Astrocyte (in vitro differentiated cells and primary cell): Measurements from ENCODE around the gene SLC9A9. TPM values are rescaled to one million over a fixed set of nuclear protein-coding genes. Genes with fewer than 3 reads are reported as not detected.
A peak's percentile ranks its signal among the peaks of the same experiment; 100 is the strongest.

Source experiments
- DNase-seq: peaks from one replicate; pipeline ENCODE4 v3.0.0-alpha.2; 2010; ENCODE audit warnings: low read depth
- FAIRE-seq: peaks from 2 replicates; lab custom pipeline; 2011; peaks lifted over from hg19 to GRCh38; lab: Jason Lieb, UNC
- H2AFZ ChIP-seq: 2 replicates; pipeline ENCODE4 v1.6.0; 2012; ENCODE audit warnings: low read depth, low read length, inconsistent platforms
- H3K27ac ChIP-seq: 2 replicates; pipeline ENCODE4 v1.5.1; 2011; ENCODE audit warnings: low read depth, low read length, inconsistent platforms
- H3K27me3 ChIP-seq: 2 replicates; pipeline ENCODE4 v1.6.0; 2011; ENCODE audit warnings: low read length, inconsistent platforms; ENCODE audit not compliant: insufficient read depth
- H3K36me3 ChIP-seq: 2 replicates; pipeline ENCODE4 v1.5.1; 2011; ENCODE audit warnings: low read length, inconsistent platforms; ENCODE audit not compliant: insufficient read depth
- H3K4me1 ChIP-seq: 2 replicates; pipeline ENCODE4 v1.5.1; 2011; ENCODE audit warnings: low read length, inconsistent platforms; ENCODE audit not compliant: insufficient read depth
- H3K4me2 ChIP-seq: 2 replicates; pipeline ENCODE4 v1.6.0; 2012; ENCODE audit warnings: low read length, inconsistent platforms
- H3K4me3 ChIP-seq: 2 replicates; pipeline ENCODE4 v1.5.1; 2011; ENCODE audit warnings: low read depth, mild to moderate bottlenecking, low read length, inconsistent platforms; ENCODE audit not compliant: insufficient read depth
- H3K79me2 ChIP-seq: 2 replicates; pipeline ENCODE4 v1.6.0; 2012; ENCODE audit warnings: mild to moderate bottlenecking, low read length, inconsistent platforms; ENCODE audit not compliant: insufficient read depth
- H3K9ac ChIP-seq: 2 replicates; pipeline ENCODE4 v1.6.0; 2012; ENCODE audit warnings: mild to moderate bottlenecking, low read length, inconsistent platforms
- H3K9me3 ChIP-seq: 2 replicates; pipeline ENCODE4 v1.5.1; 2012; ENCODE audit warnings: low read depth, mild to moderate bottlenecking, low read length, inconsistent platforms; ENCODE audit not compliant: insufficient read depth
- H4K20me1 ChIP-seq: 2 replicates; pipeline ENCODE4 v1.6.0; 2012; ENCODE audit warnings: low read length, inconsistent platforms; ENCODE audit not compliant: insufficient read depth
- H3K27ac Mint-ChIP-seq: one replicate; pipeline ENCODE4 v1.8.0; 2021; ENCODE audit warnings: mild to moderate bottlenecking, mixed read lengths; ENCODE audit not compliant: unreplicated experiment
- H3K27me3 Mint-ChIP-seq: one replicate; pipeline ENCODE4 v1.8.0; 2021; ENCODE audit warnings: low read depth, mixed read lengths; ENCODE audit not compliant: unreplicated experiment
- H3K36me3 Mint-ChIP-seq: one replicate; pipeline ENCODE4 v1.8.0; 2021; ENCODE audit warnings: low read depth, mixed read lengths; ENCODE audit not compliant: unreplicated experiment
- H3K4me1 Mint-ChIP-seq: one replicate; pipeline ENCODE4 v1.8.0; 2021; ENCODE audit warnings: low read depth, mixed read lengths; ENCODE audit not compliant: unreplicated experiment
- H3K4me3 Mint-ChIP-seq: one replicate; pipeline ENCODE4 v1.8.0; 2021; ENCODE audit warnings: mild to moderate bottlenecking, moderate library complexity, mixed read lengths; ENCODE audit not compliant: unreplicated experiment
- H3K9me3 Mint-ChIP-seq: one replicate; pipeline ENCODE4 v1.8.0; 2021; ENCODE audit warnings: mild to moderate bottlenecking, mixed read lengths; ENCODE audit not compliant: unreplicated experiment
- CTCF ChIP-seq: IDR thresholded peaks from 2 replicates; pipeline ENCODE4 v1.5.1; 2011; ENCODE audit warnings: low read depth, mild to moderate bottlenecking, inconsistent platforms, low read length, moderate library complexity; ENCODE audit not compliant: insufficient read depth
- EZH2 ChIP-seq: IDR thresholded peaks from 2 replicates; pipeline ENCODE4 v1.6.1; 2012; ENCODE audit warnings: mild to moderate bottlenecking, low read length, inconsistent platforms; ENCODE audit not compliant: insufficient read depth
- total RNA-seq: library from RNA; stranded (reverse); gene quantifications from 2 replicates; pipeline ENCODE4 v1.2.1, GENCODE V29; 2021

Gene SLC9A9
- total RNA-seq, 1 donor from 2014 or later = 1.5 TPM

- no peak overlapping the region for H3K27ac ChIP-seq
- H3K4me1 ChIP-seq = no peaks in the 10 kb centered on the region
- DNase-seq (no peak), FAIRE-seq (no peak)
- no peak overlapping the region for H3K4me3 ChIP-seq
- no peak overlapping the region for H3K4me3 Mint-ChIP-seq
- no peak overlapping the region for H3K4me2 ChIP-seq
- H3K36me3 Mint-ChIP-seq = no peaks in the 10 kb centered on the region
- H3K27ac Mint-ChIP-seq = no peak overlapping the region
- no peak for TF ChIP-seq EZH2
- no peak for TF ChIP-seq CTCF
- no peaks in the 10 kb centered on the region for H3K4me1 Mint-ChIP-seq
- no peak overlapping the region for H2AFZ ChIP-seq
- no peaks in the 10 kb centered on the region for H3K9me3 ChIP-seq
- no peaks in the 10 kb centered on the region for H3K27me3 ChIP-seq
- peaks cover 3% of the 10 kb centered on the region for H3K9me3 Mint-ChIP-seq
- H3K36me3 ChIP-seq = no peaks in the 10 kb centered on the region
- no peaks in the 10 kb centered on the region for H4K20me1 ChIP-seq
- H3K9ac ChIP-seq = no peak overlapping the region
- H3K79me2 ChIP-seq = no peaks in the 10 kb centered on the region
- H3K27me3 Mint-ChIP-seq = no peaks in the 10 kb centered on the region
Measured at GRCh38 chr3:143548861-143549497, 299.3 kb downstream of the SLC9A9 start.

- no peaks in the 10 kb centered on the region for H3K9me3 ChIP-seq
- H3K27ac ChIP-seq = no peak overlapping the region
- H4K20me1 ChIP-seq = no peaks in the 10 kb centered on the region
- no peak overlapping the region for H3K4me2 ChIP-seq
- no peaks in the 10 kb centered on the region for H3K36me3 ChIP-seq
- H3K27me3 ChIP-seq = no peaks in the 10 kb centered on the region
- no peak overlapping the region for H2AFZ ChIP-seq
- Mint-ChIP-seq H3K27me3 (no peaks in the 10 kb centered on the region), H3K9me3 (peaks cover 3% of the 10 kb centered on the region), H3K4me1 (no peaks in the 10 kb centered on the region), H3K36me3 (no peaks in the 10 kb centered on the region), H3K4me3 (no peak overlapping the region), H3K27ac (no peak overlapping the region)
- H3K4me1 ChIP-seq = no peaks in the 10 kb centered on the region
- no peaks in the 10 kb centered on the region for H3K79me2 ChIP-seq
- DNase-seq (no peak), FAIRE-seq (no peak)
- TF ChIP-seq EZH2 = no peak
- TF ChIP-seq CTCF = no peak
- H3K9ac ChIP-seq = no peak overlapping the region
- H3K4me3 ChIP-seq = no peak overlapping the region
Measured at GRCh38 chr3:143548393-143548792, 299.9 kb downstream of the SLC9A9 start.

- H3K9me3 Mint-ChIP-seq = peaks cover 3% of the 10 kb centered on the region
- H3K36me3 ChIP-seq = no peaks in the 10 kb centered on the region
- no peak overlapping the region for H3K27ac ChIP-seq
- H3K4me3 Mint-ChIP-seq = no peak overlapping the region
- no peaks in the 10 kb centered on the region for H3K27me3 Mint-ChIP-seq
- no peak for TF ChIP-seq CTCF
- no peak for TF ChIP-seq EZH2
- H3K36me3 Mint-ChIP-seq = no peaks in the 10 kb centered on the region
- H4K20me1 ChIP-seq = no peaks in the 10 kb centered on the region
- peaks cover 13% of the 10 kb centered on the region for H3K4me1 Mint-ChIP-seq
- DNase-seq (peak; percentile 35), FAIRE-seq (no peak)
- H3K9me3 ChIP-seq = no peaks in the 10 kb centered on the region
- H3K9ac ChIP-seq = no peak overlapping the region
- no peaks in the 10 kb centered on the region for H3K4me1 ChIP-seq
- no peak overlapping the region for H2AFZ ChIP-seq
- H3K27ac Mint-ChIP-seq = peak overlapping the region; percentile 16
- H3K4me3 ChIP-seq = no peak overlapping the region
- no peak overlapping the region for H3K4me2 ChIP-seq
- no peaks in the 10 kb centered on the region for H3K27me3 ChIP-seq
- no peaks in the 10 kb centered on the region for H3K79me2 ChIP-seq
Measured at GRCh38 chr3:143538577-143538981, 309.7 kb downstream of the SLC9A9 start.
